T47D (cell line): ENCODE measurements around the gene PPP1R37.

ENCODE experiments used
- DNase-seq, 2 experiments: peaks; one replicate each; pipeline versions ENCODE4 v3.0.0 to v3.0.0-alpha.2; 2011 to 2012; ENCODE audit warnings: low read depth in 1 of 2, low spot score in 1 of 2
- JUND ChIP-seq: IDR thresholded peaks from 2 replicates; pipeline ENCODE4 v1.6.1; 2012; ENCODE audit warnings: low read depth
- in situ Hi-C: cut with HindIII; loops from 2 replicates; pipeline ENCODE4 v1.10.0; 2016; ENCODE audit warnings: low sequenced_read_pairs, low pct_unique_long_range_greater_than_20kb

PPP1R37 gene

GRCh38 chr19:45076851-45077730, 15.9 kb upstream of the PPP1R37 start:
- DNase-seq, result no peak
- no peak for TF ChIP-seq JUND
- in situ Hi-C loops, result no loop called here

GRCh38 chr19:45078390-45079062, 14.5 kb upstream of the PPP1R37 start:
- in situ Hi-C loops, result no loop called here
- no peak for TF ChIP-seq JUND

GRCh38 chr19:45079063-45079910, 13.7 kb upstream of the PPP1R37 start, which contains the start of gene GEMIN7:
Gene GEMIN7 (plus strand): TSS chr19:45079260. CDS start chr19:45090115, 10,855 bp downstream.
- no peak for TF ChIP-seq JUND
- in situ Hi-C loops, result no loop called here
- DNase-seq, result peak in 1 of 2 experiments; percentile 74

More at GRCh38 chr19:45078390-45079062, 14.5 kb upstream of the PPP1R37 start:
- no peak for DNase-seq

- in situ Hi-C loops, result no loop called here
- DNase-seq, result no peak
- TF ChIP-seq JUND, result no peak
Measured at GRCh38 chr19:45079911-45080370, 13.0 kb upstream of the PPP1R37 start.

GRCh38 chr19:45082170-45082569, 10.8 kb upstream of the PPP1R37 start:
- no peak for TF ChIP-seq JUND
- in situ Hi-C loops, result no loop called here
- DNase-seq, result no peak

- in situ Hi-C loops, result no loop called here
- no peak for DNase-seq
- no peak for TF ChIP-seq JUND
Measured at GRCh38 chr19:45086480-45086879, 6.5 kb upstream of the PPP1R37 start.

- TF ChIP-seq JUND, result no peak
- in situ Hi-C loops, result no loop called here
- no peak for DNase-seq
Measured at GRCh38 chr19:45087531-45087930, 5.4 kb upstream of the PPP1R37 start.

- in situ Hi-C loops, result no loop called here
- TF ChIP-seq JUND, result no peak
- DNase-seq, result no peak
Measured at GRCh38 chr19:45090034-45090433, 2.9 kb upstream of the PPP1R37 start.

GRCh38 chr19:45090606-45091005, 2.4 kb upstream of the PPP1R37 start:
- in situ Hi-C loops, result no loop called here
- TF ChIP-seq JUND, result no peak
- no peak for DNase-seq

GRCh38 chr19:45091031-45091923, 1.7 kb upstream of the PPP1R37 start:
- no peak for TF ChIP-seq JUND
- peak; percentile 85 to 98 for DNase-seq
- in situ Hi-C loops, result no loop called here

- DNase-seq, result no peak
- in situ Hi-C loops, result no loop called here
- no peak for TF ChIP-seq JUND
Measured at GRCh38 chr19:45094137-45094536, 1.2 kb downstream of the PPP1R37 start.
